Natural killer cell (primary cell): ENCODE results near the gene USP28. TPM values are rescaled to one million over a fixed set of nuclear protein-coding genes. Genes with fewer than 3 reads are reported as not detected.

Source experiments
- ATAC-seq, 3 donors: fragments of 150-1000 bp in 2 of 3; fragments of 200-7000 bp in 1 of 3; cut with Tn5 transposase; 1 replicate in 1 of 3; 2 replicates in 2 of 3; pipeline ENCODE4 v1.10.0; 2021; ENCODE audit warnings: mild to moderate bottlenecking in 2 of 3, moderate library complexity in 2 of 3
- DNase-seq, 2 donors: peaks; one replicate each; pipeline versions ENCODE4 v3.0.0 to v3.0.0-alpha.2; 2013 to 2021; ENCODE audit warnings: mixed read lengths in 1 of 2
- H3K27ac ChIP-seq: one replicate; pipeline ENCODE4 v1.5.1; 2013; ENCODE audit warnings: mild to moderate bottlenecking, low read length
- H3K27me3 ChIP-seq: one replicate; pipeline ENCODE4 v1.6.1; 2013; ENCODE audit warnings: low read length; ENCODE audit not compliant: control insufficient read depth, insufficient read depth
- H3K36me3 ChIP-seq: one replicate; pipeline ENCODE4 v1.6.1; 2013; ENCODE audit warnings: low read length; ENCODE audit not compliant: control insufficient read depth, insufficient read depth
- H3K4me1 ChIP-seq: one replicate; pipeline ENCODE4 v1.6.1; 2013; ENCODE audit warnings: low read length; ENCODE audit not compliant: control insufficient read depth, insufficient read depth
- H3K4me3 ChIP-seq: one replicate; pipeline ENCODE4 v1.5.1; 2013; ENCODE audit warnings: low read length
- H3K9me3 ChIP-seq: one replicate; pipeline ENCODE4 v1.6.1; 2013; ENCODE audit warnings: low read length; ENCODE audit not compliant: control insufficient read depth, insufficient read depth
- H3K27ac Mint-ChIP-seq, 2 donors: one replicate each; pipeline ENCODE4 v1.8.0; 2022; ENCODE audit warnings: mild to moderate bottlenecking in 2 of 2, mixed read lengths in 2 of 2, moderate library complexity in 1 of 2
- H3K27me3 Mint-ChIP-seq, 2 donors: one replicate each; pipeline ENCODE4 v1.8.0; 2022; ENCODE audit warnings: low read depth in 2 of 2, mixed read lengths in 2 of 2
- H3K36me3 Mint-ChIP-seq: one replicate; pipeline ENCODE4 v1.8.0; 2022; ENCODE audit warnings: mixed read lengths
- H3K4me1 Mint-ChIP-seq, 2 donors: one replicate each; pipeline ENCODE4 v1.8.0; 2022; ENCODE audit warnings: mixed read lengths in 2 of 2
- H3K4me3 Mint-ChIP-seq: one replicate; pipeline ENCODE4 v1.8.0; 2022; ENCODE audit warnings: mild to moderate bottlenecking, moderate library complexity, mixed read lengths
- H3K9me3 Mint-ChIP-seq, 2 donors: one replicate each; pipeline ENCODE4 v1.8.0; 2022; ENCODE audit warnings: mixed read lengths in 2 of 2
- WGBS: methylation state at CpG from one replicate; pipeline ENCODE4 v1.1.7; 2013; ENCODE audit warnings: missing lambda C conversion rate; ENCODE audit not compliant: insufficient coverage; 5-methylcytosine and 5-hydroxymethylcytosine counted together
- intact Hi-C: fragments of 100-400 bp; cut with micrococcal nuclease; formaldehyde crosslinking; loops from one replicate; pipeline ENCODE4 v1.14.2; 2022
- total RNA-seq, 4 donors: library from RNA; stranded (reverse); fragments of 120-200 nt in 1 of 4; gene quantifications; one replicate each; pipeline versions ENCODE4 v1.2.3 to v1.2.4, GENCODE V29; 2013 to 2022
- TF ChIP-seq, protein P1 (sequence below): fragments of 200-600 bp; IDR thresholded peaks from one replicate; pipeline ENCODE4 v1.8.0; 2022; ENCODE audit warnings: antibody characterized with exemption

The USP28 gene
- total RNA-seq, 3 donors from 2014 or later (not counting 1 experiment from before 2014, with no cell fraction given): 118 to 160 (median 132) TPM

DNA sequence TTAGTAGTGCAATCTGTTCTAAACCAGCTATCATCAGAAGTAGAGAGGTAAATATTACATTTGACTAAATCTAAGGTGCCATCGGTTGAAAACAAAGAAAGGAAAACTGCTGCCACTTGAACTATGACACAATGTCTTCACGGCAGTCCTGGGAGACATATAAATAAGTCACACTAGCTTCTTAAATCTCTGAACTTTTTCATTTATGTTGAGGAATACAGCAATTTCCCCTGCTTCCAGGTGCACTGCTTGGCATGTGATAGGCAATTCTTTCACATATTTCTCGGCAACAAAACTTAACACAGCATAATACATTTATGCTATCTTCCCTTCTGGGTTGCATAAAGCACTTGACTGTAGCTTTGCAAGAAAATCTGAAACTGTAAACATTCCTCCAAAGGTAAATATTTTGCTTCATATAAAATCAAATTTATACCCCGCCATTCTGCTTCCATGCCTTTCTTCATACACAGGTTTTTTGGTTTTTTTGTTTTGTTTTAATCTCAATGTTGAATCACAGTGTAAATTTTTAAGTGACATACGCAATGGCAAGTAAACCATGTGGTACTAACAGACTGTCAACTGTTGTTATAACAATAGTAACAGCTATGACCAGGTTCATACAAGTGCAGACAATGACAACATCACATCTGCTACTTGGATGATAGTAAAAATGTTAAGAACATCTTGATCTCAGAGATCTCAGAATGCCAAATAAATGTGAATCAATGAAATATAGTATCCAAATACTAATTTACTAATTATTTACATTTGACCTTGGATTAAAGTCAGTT, 18.2 kb downstream of the USP28 start:
- DNase-seq (no peak), ATAC-seq (peak; percentile 64 to 73 (median 67))
- Mint-ChIP-seq H3K4me1 (peaks cover 48 to 54% of the 10 kb centered on the region in 2 donors), H3K27ac (peak overlapping the region; percentile 73 to 82), H3K4me3 (no peak overlapping the region), H3K36me3 (no peaks in the 10 kb centered on the region), H3K27me3 (no peaks in the 10 kb centered on the region), H3K9me3 (no peaks in the 10 kb centered on the region)
- intact Hi-C loops: loop anchor here (5.0 kb wide), 1 partner anchor 215 kb away; no protein-coding TSS in a partner anchor
- no peaks in the 10 kb centered on the region for H3K27me3 ChIP-seq
- peaks cover 30% of the 10 kb centered on the region for H3K4me1 ChIP-seq
- TF ChIP-seq, protein P1, sequence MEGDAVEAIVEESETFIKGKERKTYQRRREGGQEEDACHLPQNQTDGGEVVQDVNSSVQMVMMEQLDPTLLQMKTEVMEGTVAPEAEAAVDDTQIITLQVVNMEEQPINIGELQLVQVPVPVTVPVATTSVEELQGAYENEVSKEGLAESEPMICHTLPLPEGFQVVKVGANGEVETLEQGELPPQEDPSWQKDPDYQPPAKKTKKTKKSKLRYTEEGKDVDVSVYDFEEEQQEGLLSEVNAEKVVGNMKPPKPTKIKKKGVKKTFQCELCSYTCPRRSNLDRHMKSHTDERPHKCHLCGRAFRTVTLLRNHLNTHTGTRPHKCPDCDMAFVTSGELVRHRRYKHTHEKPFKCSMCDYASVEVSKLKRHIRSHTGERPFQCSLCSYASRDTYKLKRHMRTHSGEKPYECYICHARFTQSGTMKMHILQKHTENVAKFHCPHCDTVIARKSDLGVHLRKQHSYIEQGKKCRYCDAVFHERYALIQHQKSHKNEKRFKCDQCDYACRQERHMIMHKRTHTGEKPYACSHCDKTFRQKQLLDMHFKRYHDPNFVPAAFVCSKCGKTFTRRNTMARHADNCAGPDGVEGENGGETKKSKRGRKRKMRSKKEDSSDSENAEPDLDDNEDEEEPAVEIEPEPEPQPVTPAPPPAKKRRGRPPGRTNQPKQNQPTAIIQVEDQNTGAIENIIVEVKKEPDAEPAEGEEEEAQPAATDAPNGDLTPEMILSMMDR: no peak
- H3K9me3 ChIP-seq: no peaks in the 10 kb centered on the region
- H3K4me3 ChIP-seq: no peak overlapping the region
- peaks cover 9% of the 10 kb centered on the region for H3K36me3 ChIP-seq
- WGBS: 95% methylated on average over 3 of the region's 5 CpGs
- H3K27ac ChIP-seq: no peak overlapping the region

GRCh38 chr11:113855803-113856202, 19.6 kb downstream of the USP28 start:
- no peak overlapping the region for H3K27ac ChIP-seq
- 97% methylated on average over 5 of the region's 6 CpGs for WGBS
- Mint-ChIP-seq H3K36me3 (peaks cover 5% of the 10 kb centered on the region), H3K4me1 (peaks cover 42 to 43% of the 10 kb centered on the region in 2 donors), H3K27ac (peak overlapping the region; percentile 44 to 50), H3K4me3 (no peak overlapping the region), H3K27me3 (no peaks in the 10 kb centered on the region), H3K9me3 (no peaks in the 10 kb centered on the region)
- TF ChIP-seq, protein P1: no peak
- DNase-seq: no peak
- peaks cover 17% of the 10 kb centered on the region for H3K36me3 ChIP-seq
- intact Hi-C loops: loop anchor here (5.0 kb wide), 1 partner anchor 216 kb away; no protein-coding TSS in a partner anchor
- no peaks in the 10 kb centered on the region for H3K9me3 ChIP-seq
- H3K4me3 ChIP-seq: no peak overlapping the region
- peaks cover 23% of the 10 kb centered on the region for H3K4me1 ChIP-seq
- H3K27me3 ChIP-seq: no peaks in the 10 kb centered on the region
- ATAC-seq: no peak

DNA sequence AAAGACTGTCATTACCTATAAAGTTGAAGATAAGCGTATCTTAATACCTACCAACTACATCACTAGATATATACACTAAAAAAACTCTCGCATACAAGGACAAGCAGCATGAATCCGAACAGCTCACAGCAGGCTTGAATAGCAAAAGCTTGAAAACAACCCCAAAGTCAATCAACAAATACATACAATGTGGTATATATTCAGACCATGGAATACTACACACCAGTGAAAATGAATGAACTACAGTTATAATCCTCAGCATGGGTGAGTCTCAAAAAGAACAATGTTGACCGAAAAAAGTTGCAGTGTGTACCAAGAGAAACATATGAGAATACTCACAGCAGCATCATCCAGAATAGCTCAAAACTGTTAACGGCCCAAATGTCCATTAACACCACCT, 25.2 kb downstream of the USP28 start:
- H3K4me3 ChIP-seq: no peak overlapping the region
- DNase-seq (no peak), ATAC-seq (no peak)
- TF ChIP-seq, protein P1: no peak
- Mint-ChIP-seq H3K9me3 (no peaks in the 10 kb centered on the region), H3K4me1 (peaks cover 38 to 50% of the 10 kb centered on the region in 2 donors), H3K27ac (peak overlapping the region; percentile 75), H3K27me3 (no peaks in the 10 kb centered on the region), H3K4me3 (no peak overlapping the region), H3K36me3 (peaks cover 16% of the 10 kb centered on the region)
- intact Hi-C loops: no loop called here
- no peaks in the 10 kb centered on the region for H3K27me3 ChIP-seq
- peaks cover 5% of the 10 kb centered on the region for H3K4me1 ChIP-seq
- H3K27ac ChIP-seq: no peak overlapping the region
- WGBS: 98% methylated on average over 4 of the region's 5 CpGs
- H3K36me3 ChIP-seq: peaks cover 44% of the 10 kb centered on the region
- H3K9me3 ChIP-seq: no peaks in the 10 kb centered on the region
